HG03342 (cell line): ENCODE measurements around the gene OR5K2.

ENCODE experiments used
- ATAC-seq: cut with Tn5 transposase; IDR thresholded peaks from one replicate; pipeline ENCODE4 v1.9.1; 2021; ENCODE audit warnings: mild to moderate bottlenecking, moderate library complexity; ENCODE audit not compliant: unreplicated experiment

OR5K2 gene

GRCh38 chr3:98497381-98497780, at the start of gene OR5K2:
Gene OR5K2, plus strand, starts transcription at chr3:98497681. Its CDS starts 0 bp downstream, at chr3:98497681.
- ATAC-seq = no peak

- ATAC-seq = peak; percentile 36
Measured at GRCh38 chr3:98449606-98450193, 47.8 kb upstream of the OR5K2 start.

- no peak for ATAC-seq
Measured at GRCh38 chr3:98450372-98450771, 47.1 kb upstream of the OR5K2 start.

- ATAC-seq = no peak
Measured at GRCh38 chr3:98453827-98454226, 43.7 kb upstream of the OR5K2 start.

GRCh38 chr3:98454929-98455328, 42.6 kb upstream of the OR5K2 start:
- no peak for ATAC-seq

- no peak for ATAC-seq
Measured at GRCh38 chr3:98457543-98457942, 39.9 kb upstream of the OR5K2 start.

- no peak for ATAC-seq
Measured at GRCh38 chr3:98460220-98460619, 37.3 kb upstream of the OR5K2 start.

GRCh38 chr3:98462901-98463300, 34.6 kb upstream of the OR5K2 start, which contains the start of gene OR5K1:
Gene OR5K1, plus strand, starts transcription at chr3:98463201. Its CDS starts 6,376 bp downstream, at chr3:98469577.
- no peak for ATAC-seq

- no peak for ATAC-seq
Measured at GRCh38 chr3:98482717-98483482, 14.6 kb upstream of the OR5K2 start.

- ATAC-seq = no peak
Measured at GRCh38 chr3:98483626-98484025, 13.9 kb upstream of the OR5K2 start.

- ATAC-seq = no peak
Measured at GRCh38 chr3:98500019-98500418, 2.5 kb downstream of the OR5K2 start.

- ATAC-seq = no peak
Measured at GRCh38 chr3:98501270-98501669, 3.8 kb downstream of the OR5K2 start.

GRCh38 chr3:98501863-98502576, 4.5 kb downstream of the OR5K2 start:
- ATAC-seq = no peak

GRCh38 chr3:98504539-98504938, 7.1 kb downstream of the OR5K2 start:
- no peak for ATAC-seq

GRCh38 chr3:98508582-98508981, 11.1 kb downstream of the OR5K2 start:
- ATAC-seq = no peak

- no peak for ATAC-seq
Measured at GRCh38 chr3:98512576-98512975, 15.1 kb downstream of the OR5K2 start.

- ATAC-seq = no peak
Measured at GRCh38 chr3:98513091-98513511, 15.6 kb downstream of the OR5K2 start.

- no peak for ATAC-seq
Measured at GRCh38 chr3:98513736-98514135, 16.3 kb downstream of the OR5K2 start.

- no peak for ATAC-seq
Measured at GRCh38 chr3:98514948-98515347, 17.5 kb downstream of the OR5K2 start.

- no peak for ATAC-seq
Measured at GRCh38 chr3:98518816-98519215, 21.3 kb downstream of the OR5K2 start.

GRCh38 chr3:98519351-98519750, 21.9 kb downstream of the OR5K2 start:
- no peak for ATAC-seq
